Stimulated activated CD8-positive, alpha-beta memory T cell treated with anti-CD3 and anti-CD28 coated beads, Interleukin-7, amount 100 ng/mL, for 24 hours (primary cell): ENCODE measurements around the gene CAPN5.
"Not testable (repeated sequence)": the region's sequence is repeated elsewhere in the genome, so short reads cannot be mapped to it uniquely, and the experiment has no call there.

Source experiments
- DNase-seq: peaks from one replicate; pipeline ENCODE4 v3.0.0-alpha.2; 2020; ENCODE audit warnings: low read depth

Gene CAPN5

GRCh38 chr11:77083566-77084245, 16.9 kb downstream of the CAPN5 start:
- DNase-seq, result no peak

- DNase-seq, result no peak
These were observed 17.9 kb downstream of the CAPN5 start for GRCh38 chr11:77084581-77085191.

- DNase-seq, result no peak
These were observed 18.9 kb downstream of the CAPN5 start for GRCh38 chr11:77085652-77086051.

GRCh38 chr11:77086521-77087472, 20.0 kb downstream of the CAPN5 start:
- no peak for DNase-seq

- DNase-seq, result no peak
These were observed 21.0 kb downstream of the CAPN5 start for GRCh38 chr11:77087723-77088225.

GRCh38 chr11:77088236-77089003, 21.6 kb downstream of the CAPN5 start:
- DNase-seq, result no peak

GRCh38 chr11:77089004-77089545, 22.3 kb downstream of the CAPN5 start:
- DNase-seq, result no peak

GRCh38 chr11:77090046-77090372, 23.2 kb downstream of the CAPN5 start:
- DNase-seq, result no peak

GRCh38 chr11:77090373-77091111, 23.8 kb downstream of the CAPN5 start:
- no peak for DNase-seq

- peak; percentile 57 for DNase-seq
These were observed 24.6 kb downstream of the CAPN5 start for GRCh38 chr11:77091146-77091940.

GRCh38 chr11:77092382-77092781, 25.6 kb downstream of the CAPN5 start:
- no peak for DNase-seq

- no peak for DNase-seq
These were observed 26.5 kb downstream of the CAPN5 start for GRCh38 chr11:77093056-77093891.

GRCh38 chr11:77093987-77094840, 27.4 kb downstream of the CAPN5 start:
- DNase-seq, result no peak

- DNase-seq, result no peak
These were observed 28.1 kb downstream of the CAPN5 start for GRCh38 chr11:77094841-77095365.

GRCh38 chr11:77095551-77096490, 29.1 kb downstream of the CAPN5 start:
- no peak for DNase-seq

- DNase-seq, result no peak
These were observed 29.8 kb downstream of the CAPN5 start for GRCh38 chr11:77096591-77097019.

- not testable (repeated sequence) for DNase-seq
These were observed 30.4 kb downstream of the CAPN5 start for GRCh38 chr11:77097180-77097579.
